ENCODE measurements around the gene MTF1.

Gene MTF1

DNA sequence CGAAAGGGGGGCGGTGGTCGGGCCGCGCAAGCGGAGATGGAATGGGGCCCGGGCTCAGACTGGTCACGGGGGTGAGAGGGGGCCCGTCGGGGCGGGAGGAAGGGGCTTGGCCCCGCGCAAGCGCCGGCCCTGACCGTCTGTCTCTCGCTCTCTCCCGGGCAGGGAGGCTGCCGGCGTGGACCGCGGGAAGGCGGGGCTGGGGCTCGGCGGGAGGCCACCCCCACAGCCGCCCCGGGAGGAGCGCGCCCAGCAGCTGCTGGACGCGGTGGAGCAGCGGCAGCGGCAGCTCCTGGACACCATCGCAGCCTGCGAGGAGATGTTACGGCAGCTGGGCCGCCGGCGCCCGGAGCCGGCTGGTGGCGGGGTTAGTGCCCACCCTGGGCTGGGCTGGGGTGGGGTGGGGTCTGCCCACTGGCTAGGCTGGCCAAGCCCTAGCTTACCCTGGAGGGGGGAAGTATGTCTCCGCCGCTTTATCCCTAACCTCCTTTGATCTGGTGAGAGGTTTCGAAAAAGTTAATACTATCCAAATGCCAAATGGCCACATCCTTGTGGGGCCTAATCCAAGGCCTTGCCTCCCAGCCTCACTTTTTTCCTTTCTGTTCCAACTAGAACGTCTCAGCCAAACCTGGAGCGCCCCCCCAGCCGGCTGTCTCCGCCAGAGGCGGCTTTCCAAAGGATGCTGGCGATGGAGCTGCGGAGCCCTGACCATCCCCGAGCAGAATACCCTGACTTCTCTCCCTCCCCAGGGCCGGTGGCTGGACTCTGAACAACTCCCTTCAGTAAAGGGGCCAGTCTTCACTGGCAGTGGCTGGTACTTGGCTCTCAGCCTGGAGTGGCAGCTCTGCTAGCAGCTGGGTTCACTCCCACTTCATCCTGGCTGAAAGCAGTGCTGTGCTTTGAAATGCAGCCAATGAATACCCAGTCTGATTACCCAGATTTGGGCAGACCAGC is 50.7 kb downstream of the MTF1 start:
- TF ChIP-seq, protein P1, sequence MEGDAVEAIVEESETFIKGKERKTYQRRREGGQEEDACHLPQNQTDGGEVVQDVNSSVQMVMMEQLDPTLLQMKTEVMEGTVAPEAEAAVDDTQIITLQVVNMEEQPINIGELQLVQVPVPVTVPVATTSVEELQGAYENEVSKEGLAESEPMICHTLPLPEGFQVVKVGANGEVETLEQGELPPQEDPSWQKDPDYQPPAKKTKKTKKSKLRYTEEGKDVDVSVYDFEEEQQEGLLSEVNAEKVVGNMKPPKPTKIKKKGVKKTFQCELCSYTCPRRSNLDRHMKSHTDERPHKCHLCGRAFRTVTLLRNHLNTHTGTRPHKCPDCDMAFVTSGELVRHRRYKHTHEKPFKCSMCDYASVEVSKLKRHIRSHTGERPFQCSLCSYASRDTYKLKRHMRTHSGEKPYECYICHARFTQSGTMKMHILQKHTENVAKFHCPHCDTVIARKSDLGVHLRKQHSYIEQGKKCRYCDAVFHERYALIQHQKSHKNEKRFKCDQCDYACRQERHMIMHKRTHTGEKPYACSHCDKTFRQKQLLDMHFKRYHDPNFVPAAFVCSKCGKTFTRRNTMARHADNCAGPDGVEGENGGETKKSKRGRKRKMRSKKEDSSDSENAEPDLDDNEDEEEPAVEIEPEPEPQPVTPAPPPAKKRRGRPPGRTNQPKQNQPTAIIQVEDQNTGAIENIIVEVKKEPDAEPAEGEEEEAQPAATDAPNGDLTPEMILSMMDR (IDR thresholded peaks at IDR 0.05; ENCODE audit: unreplicated experiment in 3 of 3), result no peak
- Mint-ChIP-seq H3K27me3 (ENCODE audit: low read depth) (no peaks in the 10 kb centered on the region), H3K4me3 (peak overlapping the region; percentile 95 to 97 (median 96)), H3K27ac (peak overlapping the region; percentile 93 to 99 (median 96)), H3K9me3 (no peaks in the 10 kb centered on the region), H3K36me3 (ENCODE audit: low read depth) (peaks cover 25% of the 10 kb centered on the region), H3K4me1 (peaks cover 17% of the 10 kb centered on the region)

DNA sequence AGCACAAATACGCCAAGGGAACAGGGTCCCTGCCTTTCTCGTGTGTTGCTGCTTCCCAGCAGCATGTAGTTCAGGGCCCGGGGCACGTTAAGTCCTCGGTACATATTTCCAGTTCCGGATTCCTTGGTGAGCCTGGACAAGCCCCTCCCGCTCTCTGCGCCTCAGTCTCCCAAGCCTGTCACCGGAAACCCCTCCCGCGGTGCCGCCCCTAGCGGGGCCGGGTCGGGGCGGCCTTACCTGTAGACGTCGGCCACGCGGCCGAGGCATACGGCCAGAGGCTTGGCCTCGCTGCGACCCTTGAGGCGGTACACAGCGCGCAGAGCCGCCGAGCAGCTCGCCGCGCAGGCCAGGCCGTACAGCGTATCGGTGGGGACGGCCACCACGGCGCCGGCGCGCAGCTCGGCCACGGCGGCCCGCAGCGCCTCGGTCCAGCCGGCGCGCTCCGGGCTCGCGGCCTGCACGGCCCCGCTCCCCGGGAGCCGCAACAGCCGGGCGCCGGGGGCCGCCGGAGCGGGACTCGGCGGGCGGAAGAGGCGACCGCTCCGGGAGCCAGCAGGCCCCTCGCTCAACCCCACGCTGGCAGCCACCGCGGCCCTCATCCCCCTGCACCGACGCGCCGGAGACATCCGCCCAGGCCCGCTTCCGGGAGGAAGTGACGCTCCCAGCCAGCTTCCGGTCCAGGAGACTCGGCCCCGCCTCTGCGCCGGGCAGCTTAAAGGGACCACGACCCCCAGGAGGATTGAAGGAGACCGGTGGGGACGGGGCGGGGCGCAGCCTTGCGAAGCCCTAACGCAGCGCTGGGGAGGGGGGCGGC is 51.6 kb downstream of the MTF1 start, which contains the start of the genes C1orf122 and YRDC:
Gene C1orf122 (plus strand): TSS at position 236 of the 814 bp plus-strand sequence. CDS start 615 bp downstream, outside the sequence.
Gene YRDC (minus strand): TSS at position 654 of the 814 bp plus-strand sequence. CDS start 28 bp downstream, at position 626.
- Mint-ChIP-seq H3K36me3 (ENCODE audit: low read depth) (peaks cover 32% of the 10 kb centered on the region), H3K9me3 (no peaks in the 10 kb centered on the region), H3K27me3 (ENCODE audit: low read depth) (no peaks in the 10 kb centered on the region), H3K27ac (peak within 1 kb of the TSS; percentile 93 to 99 (median 96)), H3K4me1 (peaks cover 17% of the 10 kb centered on the region), H3K4me3 (peak within 1 kb of the TSS; percentile 95 to 97 (median 96))
- TF ChIP-seq, protein P1 (IDR thresholded peaks at IDR 0.05; ENCODE audit: unreplicated experiment in 3 of 3), result no peak

DNA sequence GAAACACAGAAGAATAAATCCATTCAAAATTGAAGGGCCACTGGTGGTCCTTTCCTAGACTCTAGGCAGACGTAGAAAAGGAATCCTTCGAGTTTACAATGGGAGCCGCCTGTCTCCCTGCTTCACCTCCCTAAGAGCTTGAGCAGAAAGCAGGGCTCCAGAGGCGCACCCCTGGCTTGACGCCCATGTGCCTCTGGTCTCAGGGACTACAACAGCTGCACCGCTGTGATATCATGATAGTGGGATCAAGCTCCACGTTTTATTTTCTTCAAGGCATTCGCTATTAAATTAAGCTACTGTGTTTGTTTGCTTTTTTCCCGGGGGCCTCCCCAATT is 52.2 kb downstream of the MTF1 start:
- TF ChIP-seq, protein P1 (IDR thresholded peaks at IDR 0.05; ENCODE audit: unreplicated experiment in 3 of 3), result no peak
- H3K4me3 Mint-ChIP-seq, result peak overlapping the region; percentile 85 to 88 (median 86)
- peak overlapping the region in 2 of 3 experiments; percentile 37 to 96 for H3K27ac Mint-ChIP-seq
- H3K4me1 Mint-ChIP-seq, result peaks cover 17% of the 10 kb centered on the region
- no peaks in the 10 kb centered on the region for H3K27me3 Mint-ChIP-seq (ENCODE audit: low read depth)
- H3K36me3 Mint-ChIP-seq (ENCODE audit: low read depth), result peaks cover 38% of the 10 kb centered on the region
- H3K9me3 Mint-ChIP-seq, result no peaks in the 10 kb centered on the region

DNA sequence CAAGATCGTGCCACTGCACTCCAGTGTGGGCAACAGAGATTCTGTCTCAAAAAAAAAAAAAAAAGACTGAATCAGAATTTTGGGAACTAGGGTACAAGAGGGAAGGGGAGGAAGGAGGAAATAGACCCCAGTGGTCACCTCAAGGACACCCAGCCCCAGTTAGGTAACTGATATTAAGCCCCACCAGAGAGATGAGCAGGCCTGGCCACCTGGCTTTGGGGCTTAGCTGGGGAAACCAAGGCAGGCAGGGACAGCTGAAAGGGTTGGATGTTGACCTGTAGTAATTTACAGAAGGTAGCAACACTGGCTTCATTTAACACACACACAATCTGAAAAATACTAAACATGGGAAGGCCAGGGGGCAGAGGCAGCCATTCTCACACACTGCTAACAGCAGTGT is 57.0 kb downstream of the MTF1 start:
- TF ChIP-seq, protein P1 (IDR thresholded peaks at IDR 0.05; ENCODE audit: unreplicated experiment in 3 of 3), result no peak
- peaks cover 51% of the 10 kb centered on the region for H3K36me3 Mint-ChIP-seq (ENCODE audit: low read depth)
- H3K4me3 Mint-ChIP-seq, result no peak overlapping the region
- no peak overlapping the region for H3K27ac Mint-ChIP-seq
- H3K27me3 Mint-ChIP-seq (ENCODE audit: low read depth), result no peaks in the 10 kb centered on the region
- no peaks in the 10 kb centered on the region for H3K9me3 Mint-ChIP-seq
- H3K4me1 Mint-ChIP-seq, result no peaks in the 10 kb centered on the region

DNA sequence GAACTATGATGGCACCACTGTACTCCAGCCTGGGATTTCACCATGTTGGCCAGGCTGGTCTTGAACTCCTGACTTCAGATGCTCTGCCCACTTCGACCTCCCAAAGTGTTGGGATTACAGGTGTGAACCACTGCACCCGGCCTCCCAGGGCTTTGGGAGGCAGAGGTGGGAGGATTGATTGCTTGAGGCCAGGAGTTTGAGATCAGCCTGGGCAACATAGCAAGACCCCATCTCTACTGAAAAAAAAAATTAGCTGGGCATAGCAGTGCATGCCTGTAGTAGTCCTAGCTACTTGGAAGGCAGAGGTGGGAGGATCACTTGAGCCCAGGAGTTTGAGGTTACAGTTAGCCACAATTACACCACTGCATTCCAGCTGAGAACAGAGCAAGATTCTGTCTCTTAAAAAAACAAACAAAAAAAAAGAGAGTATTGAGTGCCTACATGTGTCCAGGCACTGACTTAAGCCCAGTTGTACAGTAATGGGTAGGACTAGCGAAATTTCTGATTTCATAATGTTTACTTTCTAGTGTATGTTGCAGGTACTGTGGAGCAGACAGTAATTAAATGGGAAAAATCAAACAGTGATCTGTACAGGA is 61.5 kb downstream of the MTF1 start:
- H3K4me3 Mint-ChIP-seq, result no peak overlapping the region
- peaks cover 24% of the 10 kb centered on the region for H3K27me3 Mint-ChIP-seq (ENCODE audit: low read depth)
- H3K27ac Mint-ChIP-seq, result no peak overlapping the region
- H3K4me1 Mint-ChIP-seq, result peaks cover 5% of the 10 kb centered on the region
- H3K36me3 Mint-ChIP-seq (ENCODE audit: low read depth), result peaks cover 20% of the 10 kb centered on the region
- H3K9me3 Mint-ChIP-seq, result no peaks in the 10 kb centered on the region
- TF ChIP-seq, protein P1 (IDR thresholded peaks at IDR 0.05; ENCODE audit: unreplicated experiment in 3 of 3), result no peak

Data from nephron (organoid).